Kidney (tissue), 14 donors: ENCODE data around the gene UGT1A4. TPM values are rescaled to one million over a fixed set of nuclear protein-coding genes. Genes with fewer than 3 reads are reported as not detected.

Source experiments
- DNase-seq, 5 donors: peaks; one replicate each; pipeline ENCODE4 v3.0.0-alpha.2; 2013 to 2020
- FAIRE-seq: peaks from 2 replicates; lab custom pipeline; 2012; peaks lifted over from hg19 to GRCh38; lab: Jason Lieb, UNC
- H3K27ac ChIP-seq, 2 donors: one replicate each; pipeline ENCODE4 v1.7.0; 2013; ENCODE audit warnings: low read depth in 2 of 2, low read length in 2 of 2, inconsistent platforms in 1 of 2
- H3K27me3 ChIP-seq: one replicate; pipeline ENCODE4 v1.7.1; 2013; ENCODE audit warnings: low read length, inconsistent platforms; ENCODE audit not compliant: control insufficient read depth, insufficient read depth
- H3K36me3 ChIP-seq, 3 donors: one replicate each; pipeline versions ENCODE4 v1.7.0 to v1.7.1; 2013; ENCODE audit warnings: low read length in 3 of 3, control low read depth in 1 of 3, inconsistent platforms in 1 of 3; ENCODE audit not compliant: insufficient read depth in 3 of 3, control insufficient read depth in 2 of 3
- H3K4me1 ChIP-seq, 3 donors: one replicate each; pipeline versions ENCODE4 v1.7.0 to v1.7.1; 2013; ENCODE audit warnings: low read length in 3 of 3, inconsistent platforms in 1 of 3, low read depth in 1 of 3; ENCODE audit not compliant: control insufficient read depth in 2 of 3, insufficient read depth in 2 of 3
- H3K4me3 ChIP-seq, 3 donors: one replicate each; pipeline versions ENCODE4 v1.7.0 to v1.8.1; 2013; ENCODE audit warnings: low read length in 3 of 3, control low read depth in 1 of 3, inconsistent platforms in 1 of 3
- H3K9ac ChIP-seq, 3 donors: one replicate each; pipeline versions ENCODE4 v1.7.0 to v1.7.1; 2013; ENCODE audit warnings: low read length in 3 of 3, control low read depth in 1 of 3, inconsistent platforms in 1 of 3
- H3K9me3 ChIP-seq, 3 donors: one replicate each; pipeline versions ENCODE4 v1.7.0 to v1.7.1; 2013; ENCODE audit warnings: low read length in 3 of 3, control low read depth in 1 of 3, inconsistent platforms in 1 of 3; ENCODE audit not compliant: control insufficient read depth in 2 of 3, insufficient read depth in 1 of 3
- CTCF ChIP-seq: IDR thresholded peaks from 3 replicates; pipeline ENCODE4 v1.5.1; 2012; ENCODE audit warnings: mild to moderate bottlenecking, moderate library complexity, borderline replicate concordance; ENCODE audit not compliant: insufficient read depth; ENCODE audit errors: extremely low read depth
- intact Hi-C: fragments of 100-400 bp; cut with DNase I; formaldehyde crosslinking; loops from one replicate; pipeline ENCODE4 v1.11.1; 2022
- polyA plus RNA-seq: library from polyadenylated mRNA; stranded (reverse); fragments of 350-450 nt; fragmentation: Illumina TruSeq; extraction: RNeasy Lipid Tissue Mini Kit (QIAGEN cat#74804); gene quantifications from one replicate; pipeline ENCODE4 v1.2.3, GENCODE V29; 2014; ENCODE audit warnings: low read depth, low replicate concordance; ENCODE audit not compliant: insufficient read depth
- total RNA-seq: library from RNA; stranded (reverse); fragmentation: NEBNext Ultra II Directional; extraction: Animal tissue kit (Norgen Biotek cat#: 25700); gene quantifications from one replicate; pipeline ENCODE4 v1.2.1, GENCODE V29; 2021
- donor health status: control.
- donor health status: control.
- donor health status: control.
- donor health status: control.
- donor health status: control.
- donor health status: DM: yes; HTN: yes; CAD: no.
- donor health status: Normal renal cell carcinoma (clear cell type).

Gene UGT1A4
- total and polyA plus RNA-seq, 2 donors from 2014 or later: 0.84 to 1.1 TPM

GRCh38 chr2:233754872-233755611 lies 36.5 kb downstream of the UGT1A4 start:
- DNase-seq (no peak), FAIRE-seq (no peak)
- no peaks in the 10 kb centered on the region for H3K36me3 ChIP-seq
- no peak overlapping the region for H3K9ac ChIP-seq
- peaks cover 0 to 7% (median 2%) of the 10 kb centered on the region in 3 donors for H3K4me1 ChIP-seq
- no peaks in the 10 kb centered on the region for H3K27me3 ChIP-seq
- intact Hi-C loops: no loop called here
- TF ChIP-seq CTCF: no peak
- H3K4me3 ChIP-seq: no peak overlapping the region
- no peaks in the 10 kb centered on the region for H3K9me3 ChIP-seq
- H3K27ac ChIP-seq: no peak overlapping the region

GRCh38 chr2:233756429-233757081 lies 38.0 kb downstream of the UGT1A4 start:
- H3K4me1 ChIP-seq: peaks cover 0 to 7% (median 4%) of the 10 kb centered on the region in 3 donors
- TF ChIP-seq CTCF: no peak
- no peaks in the 10 kb centered on the region for H3K9me3 ChIP-seq
- DNase-seq (no peak), FAIRE-seq (no peak)
- intact Hi-C loops: no loop called here
- no peaks in the 10 kb centered on the region for H3K36me3 ChIP-seq
- no peak overlapping the region for H3K27ac ChIP-seq
- no peaks in the 10 kb centered on the region for H3K27me3 ChIP-seq
- no peak overlapping the region for H3K9ac ChIP-seq
- no peak overlapping the region for H3K4me3 ChIP-seq

GRCh38 chr2:233758141-233758540 lies 39.6 kb downstream of the UGT1A4 start:
- TF ChIP-seq CTCF: no peak
- Histone ChIP-seq H3K4me1 (peaks cover 0 to 2% (median under 1%) of the 10 kb centered on the region in 3 donors), H3K9ac (no peak overlapping the region), H3K36me3 (no peaks in the 10 kb centered on the region), H3K9me3 (no peaks in the 10 kb centered on the region), H3K27ac (no peak overlapping the region), H3K4me3 (no peak overlapping the region), H3K27me3 (no peaks in the 10 kb centered on the region)
- FAIRE-seq (no peak), DNase-seq (no peak)
- intact Hi-C loops: no loop called here
